K562 (cell line): ENCODE results near the gene HECW1. TPM values are rescaled to one million over a fixed set of nuclear protein-coding genes. Genes with fewer than 3 reads are reported as not detected.

ENCODE experiments used
- ATAC-seq: fragments of 200-7000 bp; cut with Tn5 transposase; 3 replicates; pipeline ENCODE4 v1.9.1; 2020; ENCODE audit warnings: moderate library complexity
- BruUV-seq: library from RNA; stranded (reverse); fragments of 400-500 nt; replicated peaks from 2 replicates; lab custom pipeline; 2021; lab: Mats Ljungman, UMichigan
- CTCF ChIA-PET: fragments of 300-600 bp; formaldehyde crosslinking; extraction: SDS; loops from one replicate; lab custom pipeline; 2021; ENCODE audit warnings: low intra/inter-chr PET ratio; lab: Yijun Ruan, JAX
- POLR2A ChIA-PET: fragments of 300-600, 350-650 bp; sonication (Branson Sonifier 250); formaldehyde crosslinking; extraction: SDS; loops from one replicate; lab custom pipeline; 2021; ENCODE audit warnings: antibody characterized with exemption, inconsistent platforms; lab: Yijun Ruan, JAX
- DNase-seq, 4 experiments: peaks; one replicate each; pipeline versions ENCODE4 v3.0.0 to v3.0.0-alpha.2; 2011 to 2018; ENCODE audit warnings: low spot score in 3 of 4, mixed read lengths in 3 of 4; ENCODE audit errors: extremely low read depth in 1 of 4
- FAIRE-seq: peaks from 2 replicates; lab custom pipeline; 2011; peaks lifted over from hg19 to GRCh38; lab: Jason Lieb, UNC
- H2AFZ ChIP-seq: 2 replicates; pipeline ENCODE4 v1.6.0; 2011; ENCODE audit warnings: low read depth, low read length, control low read depth, inconsistent platforms
- H3K27ac ChIP-seq: fragments of 200-600 bp; 3 replicates; pipeline ENCODE4 v1.8.0; 2011; ENCODE audit warnings: low read depth, mild to moderate bottlenecking, control low read depth, inconsistent platforms, low read length, moderate library complexity, mixed read lengths; ENCODE audit errors: extremely low read depth
- H3K27me3 ChIP-seq, 2 experiments: fragments of 300-600 bp in 1 of 2; 2 replicates in 1 of 2; 3 replicates in 1 of 2; pipeline versions ENCODE4 v1.6.0 to v1.8.0; 2011; ENCODE audit warnings: inconsistent platforms in 2 of 2, low read length in 2 of 2, mild to moderate bottlenecking in 1 of 2, mixed read lengths in 1 of 2, moderate library complexity in 1 of 2; ENCODE audit not compliant: control insufficient read depth in 2 of 2, insufficient read depth in 2 of 2
- H3K36me3 ChIP-seq: fragments of 300-600 bp; 3 replicates; pipeline ENCODE4 v1.8.0; 2011; ENCODE audit warnings: mild to moderate bottlenecking, low read length, inconsistent platforms; ENCODE audit not compliant: control insufficient read depth, insufficient read depth
- H3K4me1 ChIP-seq, 2 experiments: fragments of 200-600 bp in 1 of 2; replicated peaks in 1 of 2; 2 replicates in 1 of 2; 3 replicates in 1 of 2; pipeline versions ENCODE4 v1.5.1 to v1.8.0; 2011; ENCODE audit warnings: inconsistent platforms in 2 of 2, low read length in 2 of 2, mild to moderate bottlenecking in 1 of 2, mixed read lengths in 1 of 2, moderate library complexity in 1 of 2; ENCODE audit not compliant: control insufficient read depth in 2 of 2, insufficient read depth in 2 of 2
- H3K4me2 ChIP-seq: 2 replicates; pipeline ENCODE4 v1.6.1; 2011; ENCODE audit warnings: low read length, control low read depth, inconsistent platforms, mixed read lengths; ENCODE audit not compliant: insufficient read depth
- H3K4me3 ChIP-seq: fragments of 200-600 bp; sonication (generic), shearing (Covaris generic); 2 replicates; pipeline ENCODE4 v1.5.1; 2016; ENCODE audit warnings: control low read depth, inconsistent platforms
- H3K79me2 ChIP-seq: fragments of 200-600 bp; 3 replicates; pipeline ENCODE4 v1.8.0; 2011; ENCODE audit warnings: low read length, inconsistent platforms; ENCODE audit not compliant: control insufficient read depth, insufficient read depth
- H3K9ac ChIP-seq, 2 experiments: 2 replicates each; pipeline versions ENCODE4 v1.6.0 to v1.6.1; 2011; ENCODE audit warnings: low read depth in 2 of 2, low read length in 2 of 2, control low read depth in 1 of 2, inconsistent platforms in 1 of 2, mild to moderate bottlenecking in 1 of 2, mixed read lengths in 1 of 2; ENCODE audit not compliant: insufficient read depth in 1 of 2
- H3K9me1 ChIP-seq: one replicate; pipeline ENCODE4 v1.6.0; 2011; ENCODE audit warnings: inconsistent platforms, mild to moderate bottlenecking, low read length, moderate library complexity; ENCODE audit not compliant: control insufficient read depth, insufficient read depth
- H3K9me3 ChIP-seq: replicated peaks from 2 replicates; pipeline ENCODE4 v1.5.1; 2011; ENCODE audit warnings: low read depth, low read length, inconsistent platforms; ENCODE audit not compliant: control insufficient read depth, insufficient read depth
- H4K20me1 ChIP-seq: replicated peaks from 2 replicates; pipeline ENCODE4 v1.6.1; 2011; ENCODE audit warnings: low read length, inconsistent platforms, mixed read lengths; ENCODE audit not compliant: control insufficient read depth, insufficient read depth
- BHLHE40 ChIP-seq: IDR thresholded peaks from 2 replicates; pipeline ENCODE4 v1.6.1; 2011; ENCODE audit warnings: low read length, improper control_type of control experiment
- FOSL1 ChIP-seq: fragments of 200-800 bp; sonication (Bioruptor generic); conservative IDR thresholded peaks from 2 replicates; pipeline ENCODE4 v1.6.1; 2016; ENCODE audit warnings: missing genetic modification characterization, missing compliant biosample characterization
- JUND ChIP-seq, 2 experiments: IDR thresholded peaks; 2 replicates in 1 of 2; 3 replicates in 1 of 2; pipeline ENCODE4 v1.6.1; 2011; ENCODE audit warnings: borderline replicate concordance in 2 of 2, low read depth in 2 of 2, low read length in 2 of 2, improper control_type of control experiment in 1 of 2, missing biosample characterization in 1 of 2, missing genetic modification characterization in 1 of 2, missing genetic modification reagents in 1 of 2
- L3MBTL2 ChIP-seq: fragments of 450-650 bp; IDR thresholded peaks from 2 replicates; pipeline ENCODE4 v1.6.1; 2016; ENCODE audit warnings: mild to moderate bottlenecking, moderate library complexity
- RAD51 ChIP-seq: fragments of 450-650 bp; IDR thresholded peaks from 2 replicates; pipeline ENCODE4 v1.7.1; 2016; ENCODE audit warnings: low read depth, mild to moderate bottlenecking, borderline replicate concordance
- WGBS: fragments of 100-300 bp; shearing (Covaris generic); methylation state at CpG from one replicate; pipeline ENCODE4 v1.1.6; 2016; ENCODE audit warnings: low coverage, mixed read lengths; ENCODE audit not compliant: insufficient coverage; ENCODE audit errors: missing lambda C conversion rate; 5-methylcytosine and 5-hydroxymethylcytosine counted together
- in situ Hi-C: fragments of 300-500 bp; cut with MboI; formaldehyde crosslinking; loops from 4 replicates; pipeline ENCODE4 v1.15.0; 2018; ENCODE audit warnings: inconsistent platforms, mixed read lengths
- intact Hi-C: fragments of 100-400 bp; cut with micrococcal nuclease; formaldehyde crosslinking; loops from 2 replicates; pipeline ENCODE4 v1.14.2; 2022
- polyA plus RNA-seq, 8 experiments: library from polyadenylated mRNA; depleted of rRNA in 4 of 8; stranded (reverse) in 5 of 8; unstranded in 3 of 8; fragments of >200 nt; fragmentation: Nextera tagmentation in 2 of 8; fragmentation: Illumina TruSeq in 1 of 8; extraction: Ambion mirVana in 2 of 8; extraction: Trizol in 1 of 8; gene quantifications; 2 replicates each; pipeline versions ENCODE4 v1.2.1 to v1.2.3, GENCODE V29; 2011 to 2014; ENCODE audit warnings: inconsistent platforms in 1 of 8, missing spikeins in 1 of 8
- total RNA-seq, 7 experiments: library from RNA; depleted of rRNA in 6 of 7; stranded (reverse); fragments of >200 nt in 6 of 7; fragmentation: Illumina TruSeq in 2 of 7; extraction: Trizol in 2 of 7; gene quantifications; 2 replicates each; pipeline versions ENCODE4 v1.2.1 to v1.2.3, GENCODE V29; 2011 to 2021; ENCODE audit warnings: low replicate concordance in 1 of 7
- TF ChIP-seq, protein P1 (sequence below), 2 experiments: fragments of 450-650 bp in 1 of 2; sonication (generic) in 1 of 2; formaldehyde crosslinking in 1 of 2; IDR thresholded peaks in 1 of 2; conservative IDR thresholded peaks in 1 of 2; 2 replicates each; pipeline versions ENCODE4 v1.6.1 to v1.8.1; 2016 to 2023; ENCODE audit warnings: mild to moderate bottlenecking in 2 of 2, moderate library complexity in 2 of 2, inconsistent platforms in 1 of 2, missing genetic modification reagents in 1 of 2
- TF ChIP-seq, protein P2 (sequence below): sonication (generic); formaldehyde crosslinking; IDR thresholded peaks from 2 replicates; pipeline ENCODE4 v1.5.0; 2020; ENCODE audit warnings: missing genetic modification reagents
- TF ChIP-seq, protein P3 (sequence below): fragments of 450-650 bp; IDR thresholded peaks from 2 replicates; pipeline ENCODE4 v1.6.1; 2017; ENCODE audit warnings: antibody characterized with exemption, mild to moderate bottlenecking
- TF ChIP-seq, protein P4 (sequence below): sonication (generic); formaldehyde crosslinking; IDR thresholded peaks from 2 replicates; pipeline ENCODE4 v1.8.0; 2022; ENCODE audit warnings: missing genetic modification reagents, mild to moderate bottlenecking, moderate library complexity, borderline replicate concordance
- TF ChIP-seq, protein P5 (sequence below): fragments of 250-450 bp; sonication (Bioruptor Pico); IDR thresholded peaks from 2 replicates; pipeline ENCODE4 v1.8.0; 2022; ENCODE audit warnings: moderate library complexity, mild to moderate bottlenecking, inconsistent platforms

HECW1 gene
- total and polyA plus RNA-seq, 9 of the 15 experiments (the other 6 are each of a cell fraction or from before 2014, with no cell fraction given): 0.07 to 0.31 (median 0.13) TPM; not detected in 4

DNA sequence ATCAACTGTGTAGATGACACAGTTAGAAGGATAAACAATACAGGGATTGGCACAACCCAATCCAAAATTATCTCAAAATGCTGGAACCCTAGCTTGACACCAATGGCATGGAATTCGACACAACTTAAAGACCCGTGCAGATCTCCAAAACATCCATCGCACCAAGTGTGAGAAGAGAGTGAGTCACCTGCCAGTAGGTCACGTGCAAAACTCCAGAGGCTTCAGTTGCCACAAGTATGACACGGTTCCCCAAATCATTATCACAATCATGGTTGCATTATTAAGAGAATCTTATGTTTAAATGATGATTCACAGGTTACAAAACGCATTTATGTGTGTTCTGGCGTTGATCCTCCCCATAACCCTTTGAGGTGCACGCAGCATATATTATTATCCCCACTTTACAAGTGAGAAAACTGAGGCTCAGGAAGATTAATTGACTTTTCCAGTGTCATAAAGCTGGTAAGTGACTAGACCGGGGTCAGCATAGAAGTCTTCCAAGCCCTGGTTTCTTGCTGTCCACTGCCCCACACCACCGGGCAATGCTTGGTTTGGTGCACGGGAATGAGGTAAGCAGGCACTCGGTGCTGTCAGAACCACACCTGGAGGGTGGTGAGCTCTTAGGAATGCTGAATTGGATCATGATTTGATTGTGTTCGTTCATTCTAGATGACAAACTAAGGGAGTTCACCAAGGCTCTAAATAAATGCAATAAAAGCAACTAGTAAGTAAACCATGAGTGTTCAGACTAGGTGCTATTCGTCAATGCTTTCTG lies 446.9 kb downstream of the HECW1 start:
- WGBS: 3% methylated on average over 14 of the region's 14 CpGs
- Histone ChIP-seq H3K4me3 (no peak overlapping the region), H3K79me2 (no peaks in the 10 kb centered on the region), H3K9me3 (no peaks in the 10 kb centered on the region), H3K4me1 (no peaks in the 10 kb centered on the region), H3K9me1 (no peaks in the 10 kb centered on the region), H3K4me2 (no peak overlapping the region), H3K9ac (no peak overlapping the region), H3K27ac (no peak overlapping the region), H3K27me3 (peaks cover 45 to 51% of the 10 kb centered on the region in 2 experiments), H3K36me3 (no peaks in the 10 kb centered on the region), H4K20me1 (no peaks in the 10 kb centered on the region), H2AFZ (no peak overlapping the region)
- intact Hi-C loops: no loop called here
- ChIA-PET CTCF (no interaction called here), POLR2A (interaction anchor here (0.7 to 1.7 kb wide), 2 partner anchors 10 to 22 kb away, joined by 4 to 5 read pairs; no protein-coding TSS in a partner anchor)
- DNase-seq: no peak
- FAIRE-seq: no peak
- no peak for ATAC-seq
- in situ Hi-C loops: no loop called here
- BruUV-seq: no TSS peak
- TF ChIP-seq, protein P1, sequence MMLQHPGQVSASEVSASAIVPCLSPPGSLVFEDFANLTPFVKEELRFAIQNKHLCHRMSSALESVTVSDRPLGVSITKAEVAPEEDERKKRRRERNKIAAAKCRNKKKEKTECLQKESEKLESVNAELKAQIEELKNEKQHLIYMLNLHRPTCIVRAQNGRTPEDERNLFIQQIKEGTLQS (IDR thresholded peaks at IDR 0.05): peak; percentile 44
- TF ChIP-seq, protein P1 (CRISPR knock-in tag; conservative IDR thresholded peaks at IDR 0.05): no peak
- TF ChIP-seq, protein P2, sequence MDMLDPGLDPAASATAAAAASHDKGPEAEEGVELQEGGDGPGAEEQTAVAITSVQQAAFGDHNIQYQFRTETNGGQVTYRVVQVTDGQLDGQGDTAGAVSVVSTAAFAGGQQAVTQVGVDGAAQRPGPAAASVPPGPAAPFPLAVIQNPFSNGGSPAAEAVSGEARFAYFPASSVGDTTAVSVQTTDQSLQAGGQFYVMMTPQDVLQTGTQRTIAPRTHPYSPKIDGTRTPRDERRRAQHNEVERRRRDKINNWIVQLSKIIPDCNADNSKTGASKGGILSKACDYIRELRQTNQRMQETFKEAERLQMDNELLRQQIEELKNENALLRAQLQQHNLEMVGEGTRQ (CRISPR knock-in tag): peak; percentile 24; the same call in 1 of the 2 replicates
- TF ChIP-seq BHLHE40 (peak; percentile 85), RAD51 (0 out of 2 replicates have a peak, but pooled peaks have one; percentile 26), L3MBTL2 (peak; percentile 53), FOSL1 (tag) (peak; percentile 89), JUND (IDR thresholded peaks at IDR 0.05; ENCODE audit: borderline replicate concordance, low read depth, low read length) (peak; percentile 62; the same call in 1 of the 2 replicates), JUND (tag; IDR thresholded peaks at IDR 0.05; ENCODE audit: borderline replicate concordance, low read depth, low read length) (0 out of 3 replicates have a peak, but pooled peaks have one; percentile 44)
- TF ChIP-seq, protein P3, sequence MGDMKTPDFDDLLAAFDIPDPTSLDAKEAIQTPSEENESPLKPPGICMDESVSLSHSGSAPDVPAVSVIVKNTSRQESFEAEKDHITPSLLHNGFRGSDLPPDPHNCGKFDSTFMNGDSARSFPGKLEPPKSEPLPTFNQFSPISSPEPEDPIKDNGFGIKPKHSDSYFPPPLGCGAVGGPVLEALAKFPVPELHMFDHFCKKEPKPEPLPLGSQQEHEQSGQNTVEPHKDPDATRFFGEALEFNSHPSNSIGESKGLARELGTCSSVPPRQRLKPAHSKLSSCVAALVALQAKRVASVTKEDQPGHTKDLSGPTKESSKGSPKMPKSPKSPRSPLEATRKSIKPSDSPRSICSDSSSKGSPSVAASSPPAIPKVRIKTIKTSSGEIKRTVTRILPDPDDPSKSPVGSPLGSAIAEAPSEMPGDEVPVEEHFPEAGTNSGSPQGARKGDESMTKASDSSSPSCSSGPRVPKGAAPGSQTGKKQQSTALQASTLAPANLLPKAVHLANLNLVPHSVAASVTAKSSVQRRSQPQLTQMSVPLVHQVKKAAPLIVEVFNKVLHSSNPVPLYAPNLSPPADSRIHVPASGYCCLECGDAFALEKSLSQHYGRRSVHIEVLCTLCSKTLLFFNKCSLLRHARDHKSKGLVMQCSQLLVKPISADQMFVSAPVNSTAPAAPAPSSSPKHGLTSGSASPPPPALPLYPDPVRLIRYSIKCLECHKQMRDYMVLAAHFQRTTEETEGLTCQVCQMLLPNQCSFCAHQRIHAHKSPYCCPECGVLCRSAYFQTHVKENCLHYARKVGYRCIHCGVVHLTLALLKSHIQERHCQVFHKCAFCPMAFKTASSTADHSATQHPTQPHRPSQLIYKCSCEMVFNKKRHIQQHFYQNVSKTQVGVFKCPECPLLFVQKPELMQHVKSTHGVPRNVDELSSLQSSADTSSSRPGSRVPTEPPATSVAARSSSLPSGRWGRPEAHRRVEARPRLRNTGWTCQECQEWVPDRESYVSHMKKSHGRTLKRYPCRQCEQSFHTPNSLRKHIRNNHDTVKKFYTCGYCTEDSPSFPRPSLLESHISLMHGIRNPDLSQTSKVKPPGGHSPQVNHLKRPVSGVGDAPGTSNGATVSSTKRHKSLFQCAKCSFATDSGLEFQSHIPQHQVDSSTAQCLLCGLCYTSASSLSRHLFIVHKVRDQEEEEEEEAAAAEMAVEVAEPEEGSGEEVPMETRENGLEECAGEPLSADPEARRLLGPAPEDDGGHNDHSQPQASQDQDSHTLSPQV: no peak
- TF ChIP-seq, protein P4, sequence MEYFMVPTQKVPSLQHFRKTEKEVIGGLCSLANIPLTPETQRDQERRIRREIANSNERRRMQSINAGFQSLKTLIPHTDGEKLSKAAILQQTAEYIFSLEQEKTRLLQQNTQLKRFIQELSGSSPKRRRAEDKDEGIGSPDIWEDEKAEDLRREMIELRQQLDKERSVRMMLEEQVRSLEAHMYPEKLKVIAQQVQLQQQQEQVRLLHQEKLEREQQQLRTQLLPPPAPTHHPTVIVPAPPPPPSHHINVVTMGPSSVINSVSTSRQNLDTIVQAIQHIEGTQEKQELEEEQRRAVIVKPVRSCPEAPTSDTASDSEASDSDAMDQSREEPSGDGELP (CRISPR knock-in tag): no peak
- TF ChIP-seq, protein P5, sequence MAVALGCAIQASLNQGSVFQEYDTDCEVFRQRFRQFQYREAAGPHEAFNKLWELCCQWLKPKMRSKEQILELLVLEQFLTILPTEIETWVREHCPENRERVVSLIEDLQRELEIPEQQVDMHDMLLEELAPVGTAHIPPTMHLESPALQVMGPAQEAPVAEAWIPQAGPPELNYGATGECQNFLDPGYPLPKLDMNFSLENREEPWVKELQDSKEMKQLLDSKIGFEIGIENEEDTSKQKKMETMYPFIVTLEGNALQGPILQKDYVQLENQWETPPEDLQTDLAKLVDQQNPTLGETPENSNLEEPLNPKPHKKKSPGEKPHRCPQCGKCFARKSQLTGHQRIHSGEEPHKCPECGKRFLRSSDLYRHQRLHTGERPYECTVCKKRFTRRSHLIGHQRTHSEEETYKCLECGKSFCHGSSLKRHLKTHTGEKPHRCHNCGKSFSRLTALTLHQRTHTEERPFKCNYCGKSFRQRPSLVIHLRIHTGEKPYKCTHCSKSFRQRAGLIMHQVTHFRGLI: no peak
